GM12878 (cell line): ENCODE measurements around the gene IFNGR2. TPM values are rescaled to one million over a fixed set of nuclear protein-coding genes. Genes with fewer than 3 reads are reported as not detected.

Experiments
- CHD2 ChIP-seq: IDR thresholded peaks from 2 replicates; pipeline ENCODE4 v1.6.1; 2011; ENCODE audit warnings: low read depth, low read length, improper control_type of control experiment, borderline replicate concordance
- CREM ChIP-seq: IDR thresholded peaks from 2 replicates; pipeline ENCODE4 v1.6.1; 2014; ENCODE audit warnings: antibody characterized with exemption, low read depth
- CUX1 ChIP-seq: IDR thresholded peaks from 2 replicates; pipeline ENCODE4 v1.6.1; 2012; ENCODE audit warnings: improper control_type of control experiment, low read depth, low read length; ENCODE audit not compliant: insufficient replicate concordance
- E2F8 ChIP-seq: fragments of 450-650 bp; IDR thresholded peaks from 2 replicates; pipeline ENCODE4 v1.6.1; 2018; ENCODE audit warnings: mild to moderate bottlenecking, low read depth, moderate library complexity; ENCODE audit not compliant: partially characterized antibody
- EZH2 ChIP-seq: IDR thresholded peaks from 2 replicates; pipeline ENCODE4 v1.6.1; 2012; ENCODE audit warnings: low read depth, mild to moderate bottlenecking, control low read depth, inconsistent platforms, low read length, borderline replicate concordance; ENCODE audit not compliant: control insufficient read depth
- HCFC1 ChIP-seq: fragments of 150-350 bp; IDR thresholded peaks from 2 replicates; pipeline ENCODE4 v1.6.1; 2014; ENCODE audit warnings: low read length
- IRF3 ChIP-seq: fragments of 450-650 bp; IDR thresholded peaks from 2 replicates; pipeline ENCODE4 v1.6.1; 2014; ENCODE audit warnings: mild to moderate bottlenecking
- PAX5 ChIP-seq: IDR thresholded peaks from 2 replicates; pipeline ENCODE4 v1.6.1; 2011; ENCODE audit warnings: low read depth, low read length, borderline replicate concordance
- PRDM15 ChIP-seq: fragments of 450-650 bp; formaldehyde crosslinking; IDR thresholded peaks from 2 replicates; pipeline ENCODE4 v1.4.0; 2020; ENCODE audit warnings: mild to moderate bottlenecking, moderate library complexity
- RELB ChIP-seq: fragments of 450-650 bp; IDR thresholded peaks from 2 replicates; pipeline ENCODE4 v1.6.1; 2017; ENCODE audit warnings: low read depth, mild to moderate bottlenecking, moderate library complexity
- SMAD1 ChIP-seq: fragments of 450-650 bp; IDR thresholded peaks from 2 replicates; pipeline ENCODE4 v1.6.1; 2018; ENCODE audit warnings: mild to moderate bottlenecking, low read depth; ENCODE audit not compliant: partially characterized antibody
- SMC3 ChIP-seq: IDR thresholded peaks from 2 replicates; pipeline ENCODE4 v1.6.1; 2011; ENCODE audit warnings: low read length, improper control_type of control experiment, borderline replicate concordance
- SREBF2 ChIP-seq: IDR thresholded peaks from 2 replicates; pipeline ENCODE4 v1.6.1; 2012; ENCODE audit warnings: mild to moderate bottlenecking, low read length
- ZSCAN29 ChIP-seq: fragments of 450-650 bp; IDR thresholded peaks from 2 replicates; pipeline ENCODE4 v1.6.1; 2017; ENCODE audit warnings: mild to moderate bottlenecking, moderate library complexity
- polyA plus RNA-seq, 11 experiments: library from polyadenylated mRNA; depleted of rRNA in 4 of 11; unstranded in 6 of 11; stranded (reverse) in 5 of 11; fragments of >200 nt; fragmentation: Nextera tagmentation in 4 of 11; fragmentation: Illumina TruSeq in 1 of 11; extraction: Ambion mirVana in 4 of 11; extraction: Trizol in 1 of 11; gene quantifications; 1 replicate in 1 of 11; 2 replicates in 10 of 11; pipeline versions ENCODE4 v1.2.1 to v1.2.3, GENCODE V29; 2011 to 2016; ENCODE audit warnings: inconsistent platforms in 2 of 11, missing spikeins in 2 of 11, low read depth in 1 of 11
- total RNA-seq, 4 experiments: library from RNA; depleted of rRNA in 3 of 4; stranded (reverse); fragments of >200 nt in 3 of 4; fragmentation: Illumina TruSeq in 1 of 4; extraction: Trizol in 1 of 4; gene quantifications; 2 replicates each; pipeline versions ENCODE4 v1.2.1 to v1.2.3, GENCODE V29; 2013 to 2021

IFNGR2 gene
- total and polyA plus RNA-seq, 10 of the 15 experiments (the other 5 are each of a cell fraction or from before 2014, with no cell fraction given): 23.6 to 98.8 (median 77.0) TPM

GRCh38 chr21:33434770-33435360 lies 31.7 kb downstream of the IFNGR2 start (continued):
- TF ChIP-seq EZH2 (no peak), PRDM15 (CRISPR knock-in tag) (no peak), PAX5 (peak; percentile 19; the same call in 1 of the 2 replicates), E2F8 (peak; percentile 37), HCFC1 (no peak), CREM (peak; percentile 63; the same call in 1 of the 2 replicates), SMC3 (0 out of 2 replicates have a peak, but pooled peaks have one; percentile 14), CUX1 (peak; percentile 98), RELB (peak; percentile 93), SMAD1 (peak; percentile 82), CHD2 (no peak), SREBF2 (no peak), IRF3 (no peak), ZSCAN29 (no peak)
